Coronary artery (tissue), 2 donors: ENCODE data around the gene SPATA13.
"Not testable (repeated sequence)": the region's sequence is repeated elsewhere in the genome, so short reads cannot be mapped to it uniquely, and the experiment has no call there.

ENCODE experiments used
- DNase-seq: peaks from one replicate; pipeline ENCODE4 v3.0.0-alpha.2; 2017; ENCODE audit warnings: low spot score
- H3K27ac ChIP-seq, 2 donors: fragments of 200-600 bp; sonication (generic); one replicate each; pipeline ENCODE4 v1.5.1; 2016 to 2019
- H3K4me3 ChIP-seq: fragments of 200-600 bp; sonication (generic); 2 replicates; pipeline ENCODE4 v1.5.1; 2016; ENCODE audit warnings: mild to moderate bottlenecking, moderate library complexity
- CTCF ChIP-seq: fragments of 200-600 bp; sonication (generic); IDR thresholded peaks from one replicate; pipeline ENCODE4 v1.5.1; 2019; ENCODE audit warnings: antibody characterized with exemption

Gene SPATA13

GRCh38 chr13:24203273-24203672, 42.8 kb downstream of the SPATA13 start:
- Histone ChIP-seq H3K4me3 (no peak overlapping the region), H3K27ac (no peak overlapping the region)
- DNase-seq: no peak
- no peak for TF ChIP-seq CTCF

DNA sequence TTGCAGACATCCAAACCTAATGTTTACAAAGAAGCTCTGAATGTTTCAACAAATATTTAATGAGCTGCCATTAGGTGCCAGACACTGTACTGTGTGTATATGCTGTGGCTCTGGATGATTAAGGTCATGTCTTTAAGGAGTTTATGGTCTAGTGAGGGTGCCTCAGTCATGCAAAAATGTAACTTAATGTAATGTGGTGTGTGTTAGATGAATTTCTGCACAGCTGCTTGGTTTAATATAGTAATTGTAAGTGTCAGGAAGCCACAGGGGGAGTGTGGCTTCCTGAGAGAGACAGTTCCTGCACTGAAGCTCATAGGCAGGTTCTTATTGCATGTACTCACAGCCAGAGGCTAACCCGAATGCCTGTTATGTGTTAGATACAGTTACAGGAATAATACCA, 43.3 kb downstream of the SPATA13 start:
- DNase-seq: no peak
- no peak overlapping the region for H3K4me3 ChIP-seq
- no peak for TF ChIP-seq CTCF
- no peak overlapping the region for H3K27ac ChIP-seq

GRCh38 chr13:24205076-24205475, 44.6 kb downstream of the SPATA13 start:
- DNase-seq, H3K4me3 ChIP-seq, H3K27ac ChIP-seq: not testable (repeated sequence)

DNA sequence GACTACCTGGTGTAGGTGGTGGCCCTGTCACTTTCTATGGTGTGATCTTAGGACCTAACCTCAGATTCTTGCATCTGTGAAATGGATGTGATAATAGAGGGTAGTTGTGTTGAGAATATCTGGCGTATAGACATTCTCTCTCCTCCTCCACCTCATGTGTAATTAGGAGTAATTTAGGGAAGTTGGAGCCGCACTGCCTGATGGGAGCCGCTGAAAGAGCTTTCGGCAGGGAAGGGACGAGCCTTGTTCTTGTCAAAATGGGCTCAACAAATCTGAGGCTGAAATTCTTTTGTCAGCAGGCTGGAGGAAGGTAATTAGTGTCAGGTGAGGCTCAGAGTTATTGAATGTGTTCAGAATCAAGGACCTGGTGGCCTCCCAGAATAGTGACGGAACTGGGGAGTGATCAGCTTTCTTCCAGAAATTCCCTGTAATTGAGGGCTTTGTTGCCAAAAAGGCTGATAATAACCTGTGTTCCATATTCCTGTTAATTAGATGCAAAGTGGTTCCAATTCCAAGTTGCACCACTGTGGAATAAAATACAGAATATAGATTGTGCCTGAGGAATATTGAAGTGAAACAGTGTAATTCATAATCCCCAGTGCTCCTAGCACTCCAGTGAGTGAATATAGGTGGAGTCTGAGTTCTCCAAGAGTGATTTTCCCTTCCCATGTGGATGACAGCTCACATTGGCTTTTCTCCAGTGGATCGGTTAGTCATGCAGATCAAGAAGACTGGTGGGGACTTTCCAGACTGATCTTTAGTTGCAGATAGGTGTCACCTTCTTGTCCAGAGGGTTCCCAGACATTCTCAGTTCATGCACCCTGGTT, 47.5 kb downstream of the SPATA13 start:
- DNase-seq: no peak
- TF ChIP-seq CTCF: no peak
- peak overlapping the region in 1 of 2 donors; percentile 28 for H3K27ac ChIP-seq
- peak overlapping the region; percentile 13 for H3K4me3 ChIP-seq

GRCh38 chr13:24209138-24209537, 48.6 kb downstream of the SPATA13 start:
- no peak for DNase-seq
- TF ChIP-seq CTCF: no peak
- H3K27ac ChIP-seq: no peak overlapping the region
- H3K4me3 ChIP-seq: no peak overlapping the region

GRCh38 chr13:24212254-24212653, 51.7 kb downstream of the SPATA13 start:
- no peak overlapping the region for H3K4me3 ChIP-seq
- DNase-seq: no peak
- no peak for TF ChIP-seq CTCF
- no peak overlapping the region for H3K27ac ChIP-seq

GRCh38 chr13:24212674-24213073, 52.2 kb downstream of the SPATA13 start:
- DNase-seq: no peak
- TF ChIP-seq CTCF: no peak
- H3K4me3 ChIP-seq: no peak overlapping the region
- H3K27ac ChIP-seq: no peak overlapping the region
